ENCODE results near the gene KATNAL2. TPM values are rescaled to one million over a fixed set of nuclear protein-coding genes. Genes with fewer than 3 reads are reported as not detected.

KATNAL2 gene
- total RNA-seq, 1 donor from 2014 or later: 4.7 TPM

- DNase-seq: no peak
Measured at GRCh38 chr18:47115205-47115604, 197.8 kb downstream of the KATNAL2 start.

- DNase-seq: no peak
Measured at GRCh38 chr18:47118981-47119380, 201.6 kb downstream of the KATNAL2 start.

GRCh38 chr18:47120428-47120827 is 203.0 kb downstream of the KATNAL2 start:
- no peak for DNase-seq

- no peak for DNase-seq
Measured at GRCh38 chr18:47121146-47121545, 203.7 kb downstream of the KATNAL2 start.

- DNase-seq: no peak
Measured at GRCh38 chr18:47141289-47141688, 223.9 kb downstream of the KATNAL2 start.

- no peak for DNase-seq
Measured at GRCh38 chr18:47143153-47143552, 225.8 kb downstream of the KATNAL2 start.

- DNase-seq: no peak
Measured at GRCh38 chr18:47143899-47144485, 226.6 kb downstream of the KATNAL2 start.

GRCh38 chr18:47146206-47146605 is 228.8 kb downstream of the KATNAL2 start:
- DNase-seq: no peak

GRCh38 chr18:47149457-47150028 is 232.1 kb downstream of the KATNAL2 start:
- no peak for DNase-seq

GRCh38 chr18:47150029-47150823 is 232.8 kb downstream of the KATNAL2 start, which contains the start of gene HDHD2:
Gene HDHD2 (minus strand): TSS chr18:47150500. CDS start chr18:47136439, 14,061 bp downstream.
- peak; percentile 91 for DNase-seq

GRCh38 chr18:47150824-47151366 is 233.5 kb downstream of the KATNAL2 start:
- no peak for DNase-seq

- DNase-seq: peak; percentile 11
Measured at GRCh38 chr18:47151439-47151838, 234.0 kb downstream of the KATNAL2 start.

Small RNAs within 50 kb of the gene (small RNA-seq; reads per million reads assigned to genes)
- gene AC012254.4 (ENCODE audit: low replicate concordance): not detected

Other genes with a start within 250 kb of the KATNAL2 start
- gene ST8SIA5, start 160.5 kb upstream of the KATNAL2 start, total RNA-seq: 9.0 TPM
- gene PIAS2, start 95 bp upstream of the KATNAL2 start, total RNA-seq: 48.2 TPM
- not detected for gene ELOA2, start 118.0 kb downstream of the KATNAL2 start, total RNA-seq
- gene HDHD2, start 232.9 kb downstream of the KATNAL2 start, total RNA-seq: 24.1 TPM

Measured in tongue (tissue), 3 donors.